Activated CD4-positive, alpha-beta T cell treated with anti-CD3 and anti-CD28 coated beads, Interleukin-2, Interleukin-4, amounts not matched to agents 100 ng/mL and 50 ng/mL, durations not matched to agents 16 hours and 8 hours (primary cell): Measurements from ENCODE around the gene CCR7.

Source experiments
- DNase-seq: peaks from one replicate; pipeline ENCODE4 v3.0.0-alpha.2; 2020; ENCODE audit warnings: low spot score

CCR7 gene

DNA sequence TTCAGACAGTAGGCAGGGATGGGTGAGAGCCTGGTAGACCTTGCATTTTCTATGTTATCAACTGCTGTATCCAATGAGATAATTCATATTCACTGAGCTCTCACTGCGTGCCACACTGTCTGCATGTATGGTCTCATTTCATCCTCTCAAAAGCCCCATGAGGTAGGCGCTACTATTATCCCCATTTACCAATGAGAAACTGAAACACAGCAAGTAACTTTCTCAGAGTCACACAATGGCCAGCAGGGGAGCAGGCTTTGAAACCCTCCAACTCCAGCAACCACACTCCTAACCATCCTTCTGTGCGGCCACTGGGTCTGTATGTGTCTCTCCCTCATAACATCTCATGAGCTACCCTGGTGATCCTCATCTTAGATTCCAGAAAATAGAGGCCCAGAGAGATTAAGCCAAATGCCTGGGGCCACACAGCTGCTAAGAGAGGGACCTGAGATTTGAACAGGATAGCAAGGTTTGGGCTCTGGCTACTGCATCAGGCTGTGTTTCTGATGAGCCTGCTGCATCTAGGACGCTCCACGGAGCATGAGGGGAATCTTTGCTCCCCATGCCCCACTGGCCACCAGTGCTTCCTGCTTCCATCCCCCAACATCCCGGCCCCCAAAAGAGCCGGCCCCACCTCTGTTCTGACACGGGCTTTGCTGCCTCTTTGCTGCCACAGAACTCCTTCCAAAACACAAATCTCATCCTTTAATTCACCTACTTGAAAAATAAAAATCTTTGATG, 3.2 kb downstream of the CCR7 start:
- peak; percentile 88 for DNase-seq

DNA sequence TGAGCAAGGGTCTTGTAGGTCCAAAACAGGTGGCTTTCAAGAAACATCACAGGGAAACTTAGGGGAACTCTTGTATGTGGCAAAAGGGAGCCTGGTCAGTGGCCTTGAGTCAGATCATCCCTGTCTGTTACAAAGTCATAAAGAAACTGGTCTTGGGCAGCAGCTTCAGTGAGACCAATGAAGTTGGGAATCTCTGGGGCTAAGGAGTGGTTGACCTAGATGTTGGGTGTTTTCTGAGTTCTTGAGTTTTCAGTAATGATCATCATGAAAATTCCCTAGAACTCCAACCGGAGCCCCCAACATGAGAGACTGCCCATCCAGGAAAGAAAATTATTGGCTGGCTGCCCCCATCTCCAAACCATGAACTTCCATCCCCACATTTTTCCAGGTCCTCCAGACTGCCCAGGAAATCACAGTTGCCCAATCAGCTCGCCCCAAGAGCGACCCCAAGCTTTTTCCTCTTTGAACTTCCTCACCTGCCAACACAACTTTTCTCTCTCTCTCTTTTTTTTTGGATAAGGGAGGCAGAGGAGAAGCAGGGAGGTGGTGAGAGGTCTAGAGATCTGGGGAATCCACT, 3.9 kb downstream of the CCR7 start:
- peak; percentile 78 for DNase-seq

DNA sequence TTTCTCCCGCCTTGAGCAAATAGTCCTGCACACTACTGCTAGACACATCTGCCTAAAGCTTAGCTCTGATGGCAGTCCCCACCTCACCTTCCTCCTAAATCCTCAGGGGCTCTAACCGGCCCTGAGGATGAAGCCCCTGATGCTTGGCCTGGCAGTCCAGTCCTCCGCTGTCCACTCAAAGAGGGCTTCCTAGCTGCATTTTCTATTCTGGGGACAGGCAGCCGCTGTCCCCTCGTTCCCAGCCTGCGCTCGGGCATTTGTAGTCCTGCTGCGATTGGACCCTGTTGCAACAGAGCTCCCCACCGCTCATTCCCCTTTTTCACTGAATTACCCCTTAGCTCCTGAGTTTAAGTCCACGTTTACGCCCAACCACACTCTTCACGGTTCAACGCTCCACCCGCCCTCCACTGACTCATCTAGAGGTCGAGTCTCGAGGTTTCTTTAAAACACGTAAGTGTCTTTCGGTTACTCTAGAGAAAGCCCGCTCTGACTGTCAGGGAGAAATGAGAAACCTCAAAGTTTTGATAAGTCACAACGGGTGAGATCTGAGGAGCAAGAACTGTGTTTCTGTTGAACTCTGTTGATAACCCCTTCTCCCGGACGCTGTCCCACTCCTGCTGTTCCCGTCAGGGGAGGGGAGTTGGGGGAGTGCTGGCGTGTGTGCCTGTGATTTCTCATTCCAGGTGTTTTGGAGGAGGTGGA, 4.5 kb downstream of the CCR7 start:
- DNase-seq, result peak; percentile 96

DNA sequence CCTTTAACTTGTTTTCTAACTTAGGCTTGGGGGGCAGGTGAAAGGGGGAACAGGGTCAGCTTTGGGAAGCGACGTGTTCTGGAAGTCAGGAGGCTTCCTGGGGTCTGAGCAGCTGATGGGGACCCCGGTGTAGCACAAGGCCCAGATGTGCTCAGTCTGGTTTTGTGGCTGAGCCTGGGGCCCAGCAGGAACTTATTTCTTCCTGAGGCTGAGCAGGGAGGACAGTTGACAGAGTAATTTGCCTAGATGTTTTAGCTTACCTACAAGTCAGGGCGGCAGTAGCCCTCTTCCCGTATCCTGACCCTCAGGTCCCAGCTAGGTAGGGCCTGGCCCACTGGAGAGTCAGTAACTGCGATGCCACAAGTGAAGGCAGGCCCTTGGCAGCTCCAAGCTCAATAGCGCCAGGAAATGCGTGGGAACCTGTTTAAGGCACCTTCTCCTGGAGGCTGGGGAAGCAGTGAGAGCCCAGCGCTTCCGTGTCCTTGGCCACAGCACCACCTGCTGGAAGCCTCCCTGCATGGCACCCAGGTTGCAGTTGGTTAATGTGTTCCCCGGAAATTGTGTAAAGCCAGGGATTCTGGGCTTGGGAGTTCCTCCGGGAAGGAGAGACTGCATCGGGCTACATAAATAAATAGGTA, 5.2 kb downstream of the CCR7 start:
- peak; percentile 85 for DNase-seq

DNA sequence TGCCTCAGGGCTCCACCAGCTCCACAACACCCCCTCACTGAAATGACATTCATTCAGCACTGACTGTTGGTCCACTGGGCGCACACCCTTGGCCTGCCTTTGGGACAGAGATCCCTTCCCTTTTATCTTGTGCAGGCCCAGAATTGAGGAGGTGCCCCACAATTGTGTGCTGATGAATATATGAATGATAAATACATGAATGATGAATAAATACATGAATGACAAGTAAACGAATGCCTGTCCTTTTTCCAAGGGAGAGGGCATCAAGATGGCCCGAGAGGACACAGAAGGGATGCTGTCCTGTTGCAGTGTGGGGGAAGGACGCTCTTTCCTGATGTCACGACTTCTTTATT, 5.7 kb downstream of the CCR7 start:
- no peak for DNase-seq

DNA sequence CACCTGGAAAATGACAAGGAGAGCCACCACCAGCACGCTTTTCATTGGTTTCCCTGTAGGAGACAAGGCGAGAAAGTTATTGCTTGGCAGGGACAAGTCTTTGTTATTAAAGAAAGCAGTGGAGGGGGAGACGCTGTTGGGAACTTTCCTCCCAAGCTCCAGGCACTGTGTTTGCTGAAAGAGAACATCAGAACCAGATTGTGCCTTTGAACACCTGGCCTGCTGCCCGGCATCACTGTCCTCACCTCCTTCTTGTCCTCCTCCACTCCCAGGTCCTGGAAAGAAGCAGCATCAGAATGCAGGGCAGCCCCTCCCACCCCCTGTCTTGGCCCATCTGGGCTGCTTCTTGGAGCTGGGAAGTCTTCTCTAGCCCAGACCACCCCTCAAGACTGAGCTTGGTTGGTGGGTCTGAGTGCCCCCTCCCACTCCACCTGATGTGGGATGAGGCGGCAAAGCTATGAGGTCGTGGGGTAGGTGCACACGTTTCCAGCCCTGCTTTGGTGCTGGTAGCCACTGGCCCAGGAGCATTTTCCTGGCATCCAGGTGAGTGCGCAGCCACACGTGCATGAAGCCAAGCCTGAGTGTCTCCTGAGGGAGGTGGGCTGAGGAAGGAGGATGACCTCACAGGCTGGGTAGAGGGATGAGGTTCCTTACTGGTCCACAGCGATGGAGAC, 6.2 kb downstream of the CCR7 start:
- DNase-seq, result no peak

DNA sequence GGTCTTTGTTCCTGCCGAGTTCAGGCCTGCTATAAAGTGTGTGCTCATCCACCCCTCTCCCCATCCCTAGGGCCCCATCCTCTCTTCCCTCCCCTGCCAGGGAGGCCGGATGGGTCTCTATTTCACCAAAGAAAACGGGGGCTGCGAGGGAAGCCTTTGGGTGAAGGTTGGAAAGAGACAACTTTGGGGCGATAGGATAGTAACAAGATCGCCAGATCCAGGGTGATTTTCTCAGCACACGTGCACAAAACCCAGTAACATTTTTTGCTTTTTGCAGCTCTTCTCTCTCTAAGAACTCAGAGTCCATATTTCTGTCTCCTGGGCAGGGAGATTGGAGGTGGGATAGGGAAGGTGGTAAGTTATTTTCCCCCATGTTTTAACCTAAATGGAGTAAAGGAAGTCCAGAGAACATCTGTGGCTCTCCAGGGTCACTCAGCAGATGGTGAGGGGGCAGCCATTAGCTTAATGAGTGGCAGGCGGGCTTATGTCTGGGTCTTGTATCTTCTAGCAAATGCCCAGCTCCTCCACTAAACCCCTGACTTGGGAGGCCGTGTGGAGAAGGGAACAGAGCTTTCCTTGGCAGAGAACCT, 6.9 kb downstream of the CCR7 start:
- DNase-seq, result no peak

DNA sequence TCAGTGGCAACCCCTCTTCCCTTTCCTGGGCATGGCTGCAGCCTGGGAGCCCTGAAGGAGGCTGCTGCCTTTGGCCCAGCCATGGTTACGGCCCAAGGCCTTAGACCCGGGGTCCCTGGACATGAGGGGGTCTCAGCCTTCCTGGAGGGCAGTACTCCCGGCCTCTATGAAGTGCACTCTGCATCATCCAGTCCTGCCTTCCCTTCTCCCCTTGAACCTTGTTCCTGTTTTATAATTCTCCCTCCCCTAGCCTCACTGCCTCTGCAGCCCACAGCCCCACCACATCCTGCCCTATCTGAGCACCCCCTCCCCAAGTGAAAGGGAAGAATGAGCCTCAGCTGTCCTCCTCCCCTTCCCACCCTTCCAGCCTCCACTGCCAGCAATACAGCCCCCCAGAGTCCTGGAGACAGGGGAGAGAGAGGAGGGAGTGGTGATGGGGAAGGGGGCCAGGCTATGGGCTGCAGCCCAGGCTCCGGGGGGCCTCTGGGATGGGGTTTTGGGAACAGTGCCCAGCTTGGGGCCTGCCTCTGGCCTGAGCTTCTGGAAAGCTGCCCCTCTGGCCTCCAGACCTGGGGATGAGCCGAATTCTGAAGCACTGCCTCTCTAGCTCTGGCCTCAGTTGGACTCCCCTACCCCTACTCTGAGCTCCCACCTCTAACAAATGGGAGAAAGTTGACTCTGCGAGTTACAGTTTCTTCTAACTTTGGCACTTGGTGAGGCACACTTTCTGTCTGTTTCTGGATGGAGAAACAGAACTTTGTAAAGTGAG, 7.6 kb downstream of the CCR7 start:
- no peak for DNase-seq

DNA sequence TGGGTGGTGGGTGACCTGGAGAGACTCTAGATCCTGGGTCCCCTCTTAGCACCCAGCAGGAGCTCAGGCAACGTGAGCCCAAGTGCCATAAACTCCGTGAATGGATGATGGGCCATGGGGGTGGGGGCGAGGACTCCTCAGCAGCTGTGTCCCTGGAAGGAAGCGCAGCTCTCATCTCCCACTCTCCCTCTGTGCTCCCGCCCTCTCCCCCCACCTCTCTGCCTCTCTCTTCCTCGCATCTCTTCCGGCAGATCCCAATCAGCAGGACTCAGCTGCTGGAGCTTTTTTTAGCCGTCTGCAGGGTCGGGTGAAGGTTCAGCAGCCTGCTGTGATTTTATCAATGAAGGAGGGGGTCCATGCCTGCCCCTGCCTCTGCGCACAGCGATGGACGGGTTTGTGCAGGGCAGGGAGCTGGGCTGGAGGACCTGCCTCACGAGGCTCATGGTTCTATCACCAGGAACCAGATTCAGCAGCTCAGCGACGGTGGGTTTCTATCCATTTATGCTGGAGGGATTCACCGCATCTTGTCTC, 8.3 kb downstream of the CCR7 start:
- DNase-seq, result no peak

DNA sequence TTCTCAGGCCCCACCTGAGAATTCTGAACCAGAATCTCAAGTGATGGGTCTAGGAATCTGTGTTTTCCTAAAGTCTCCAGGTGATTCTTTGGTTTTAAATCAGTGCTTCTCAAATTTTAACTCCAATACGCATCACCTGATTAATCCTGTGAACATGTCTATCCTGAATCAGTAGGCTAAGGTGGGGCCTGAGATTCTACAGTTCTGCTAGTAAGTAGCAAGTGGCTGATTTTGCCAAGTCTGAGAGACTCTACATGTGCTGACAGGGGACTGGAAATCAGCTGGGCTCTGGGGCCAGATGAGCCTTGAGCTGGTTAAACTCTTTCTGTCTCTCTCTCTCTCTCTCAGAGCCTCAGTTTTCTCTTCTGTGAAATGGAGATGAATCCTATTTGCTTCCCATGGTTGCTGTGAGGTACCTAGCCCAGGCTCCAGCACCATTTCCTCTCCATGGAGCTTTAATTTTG, 9.0 kb downstream of the CCR7 start:
- no peak for DNase-seq

DNA sequence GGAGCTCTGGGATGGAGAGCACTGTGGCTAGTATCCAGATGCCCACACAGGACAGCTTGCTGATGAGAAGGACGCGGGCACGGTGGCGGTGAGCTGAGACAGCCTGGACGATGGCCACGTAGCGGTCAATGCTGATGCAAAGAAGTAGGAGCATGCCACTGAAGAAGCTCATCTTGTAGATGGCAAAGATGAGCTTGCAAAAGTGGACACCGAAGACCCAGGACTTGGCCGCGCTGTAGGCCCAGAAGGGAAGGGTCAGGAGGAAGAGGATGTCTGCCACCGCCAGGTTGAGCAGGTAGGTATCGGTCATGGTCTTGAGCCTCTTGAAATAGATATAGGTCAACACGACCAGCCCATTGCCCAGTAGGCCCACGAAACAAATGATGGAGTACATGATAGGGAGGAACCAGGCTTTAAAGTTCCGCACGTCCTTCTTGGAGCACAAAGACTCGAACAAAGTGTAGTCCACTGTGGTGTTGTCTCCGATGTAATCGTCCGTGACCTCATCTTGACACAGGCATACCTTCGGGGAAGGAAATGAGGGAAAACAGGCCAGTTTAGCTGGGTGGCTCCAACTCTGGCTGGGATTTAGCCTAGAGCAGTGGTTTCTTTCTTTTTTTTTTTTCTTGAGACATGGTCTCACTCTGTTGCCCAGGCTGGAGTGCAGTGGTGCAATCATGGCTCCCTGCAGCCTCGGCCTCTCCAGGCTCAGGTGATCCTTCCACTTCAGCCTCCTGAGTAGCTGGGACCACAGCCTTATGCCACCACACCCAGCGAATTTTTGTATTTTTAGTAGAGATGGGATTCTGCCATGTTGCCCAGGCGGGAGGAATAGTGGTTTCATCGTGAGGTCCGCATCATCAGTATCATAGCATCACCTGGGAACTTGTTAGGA, 9.7 kb downstream of the CCR7 start:
- no peak for DNase-seq

DNA sequence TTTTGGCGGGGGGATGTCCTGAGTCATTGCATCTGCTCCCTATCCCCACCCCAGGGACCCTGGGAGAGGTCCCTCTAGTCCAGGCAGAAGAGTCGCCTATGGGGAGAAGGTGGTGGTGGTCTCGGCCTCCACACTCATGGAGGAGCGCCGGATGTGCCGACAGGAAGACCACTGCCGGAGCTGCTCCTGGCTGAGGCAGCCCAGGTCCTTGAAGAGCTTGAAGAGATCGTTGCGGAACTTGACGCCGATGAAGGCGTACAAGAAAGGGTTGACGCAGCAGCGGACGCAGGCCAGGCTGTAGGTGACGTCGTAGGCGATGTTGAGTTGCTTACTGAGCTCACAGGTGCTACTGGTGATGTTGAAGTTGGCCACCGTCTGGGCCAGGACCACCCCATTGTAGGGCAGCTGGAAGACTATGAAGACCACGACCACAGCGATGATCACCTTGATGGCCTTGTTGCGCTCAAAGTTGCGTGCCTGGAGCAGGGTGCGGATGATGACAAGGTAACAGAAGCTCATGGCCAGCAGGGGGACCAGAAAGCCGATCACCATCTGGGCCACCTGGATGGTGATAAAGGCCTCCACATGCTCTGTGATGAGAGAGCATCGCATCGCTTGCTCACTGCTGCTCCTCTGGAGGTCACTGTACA, 10.5 kb downstream of the CCR7 start:
- DNase-seq, result no peak

DNA sequence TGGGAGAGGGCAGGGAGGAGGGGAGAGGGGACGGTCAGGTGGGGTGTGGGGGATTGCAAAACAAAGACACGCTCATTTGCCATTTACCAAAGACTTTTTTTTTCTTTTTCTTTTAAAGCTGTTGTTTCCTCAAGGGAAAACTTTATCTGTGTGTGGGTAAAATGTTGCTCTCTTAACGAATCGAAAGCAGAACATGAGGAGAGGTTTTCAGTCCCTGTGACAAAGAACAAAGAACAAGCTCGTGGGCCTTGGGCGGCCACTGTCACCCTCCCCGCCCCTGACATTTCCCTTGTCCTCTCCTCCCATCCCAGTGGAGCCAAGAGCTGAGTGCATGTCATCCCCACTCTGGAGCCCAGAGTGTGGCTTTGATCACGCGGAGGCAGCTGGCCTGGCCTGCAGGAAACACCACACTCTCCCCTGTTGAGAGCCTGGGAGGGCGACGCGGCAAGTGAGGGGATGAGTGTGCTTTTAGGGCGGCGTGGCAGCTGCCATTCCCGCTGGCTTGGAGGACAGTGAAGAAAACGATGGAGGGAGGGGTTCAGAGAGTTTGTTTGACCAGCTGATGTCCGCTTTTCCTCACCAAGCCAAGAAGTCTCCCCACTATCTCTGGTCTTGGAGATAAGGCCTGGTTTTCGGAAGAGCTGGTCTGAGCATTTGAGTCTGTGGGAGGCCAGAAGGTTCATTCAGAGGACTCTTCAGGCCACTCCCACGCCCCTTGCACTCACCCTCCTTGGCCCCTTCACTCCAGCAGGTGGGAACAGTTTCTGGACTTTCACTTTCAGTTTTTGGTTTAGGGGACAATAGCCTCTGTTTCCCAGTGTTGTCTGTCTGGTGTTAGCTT, 11.4 kb downstream of the CCR7 start:
- DNase-seq, result no peak

DNA sequence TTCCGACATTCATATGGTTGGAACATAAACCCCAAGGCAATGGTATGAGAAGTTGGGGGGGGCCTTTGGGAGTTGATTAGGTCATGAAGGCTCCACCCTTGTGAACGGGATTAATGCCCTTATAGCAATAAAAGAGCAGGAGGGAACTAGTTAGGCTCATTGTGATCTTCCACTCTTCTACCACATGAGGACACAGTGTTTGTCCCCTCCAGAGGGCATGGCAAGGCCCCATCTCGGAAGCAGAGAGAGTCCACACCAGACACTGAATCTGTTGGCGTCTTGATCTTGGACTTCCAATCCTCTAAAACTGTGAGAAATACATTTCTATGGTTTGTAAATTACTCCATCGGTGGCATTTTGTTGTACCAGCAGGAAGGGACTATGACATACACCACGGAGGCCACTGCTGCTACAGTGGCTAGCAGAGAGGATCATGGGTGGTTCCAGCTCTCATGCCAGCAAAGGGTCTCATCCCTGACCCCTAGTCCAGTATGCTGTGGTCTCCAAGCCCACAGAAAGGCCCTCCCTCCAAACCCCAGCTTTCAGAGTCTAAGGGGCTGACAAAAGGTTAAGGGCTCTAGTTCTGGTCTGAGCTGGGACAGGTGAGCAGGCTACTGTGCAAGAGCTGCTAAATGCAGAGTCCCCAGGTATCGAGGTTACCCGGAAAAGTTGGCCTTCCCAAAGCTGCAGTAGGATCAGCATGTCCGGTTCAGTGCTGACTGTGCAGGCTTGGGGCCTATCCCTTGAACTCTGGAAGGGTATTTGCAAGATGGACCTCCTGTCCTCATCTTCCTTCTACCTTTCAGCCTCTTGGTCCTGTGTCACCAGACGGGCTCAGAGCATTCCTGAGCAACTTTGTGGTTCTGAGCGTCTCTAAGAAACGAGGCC, 12.2 kb downstream of the CCR7 start:
- no peak for DNase-seq

DNA sequence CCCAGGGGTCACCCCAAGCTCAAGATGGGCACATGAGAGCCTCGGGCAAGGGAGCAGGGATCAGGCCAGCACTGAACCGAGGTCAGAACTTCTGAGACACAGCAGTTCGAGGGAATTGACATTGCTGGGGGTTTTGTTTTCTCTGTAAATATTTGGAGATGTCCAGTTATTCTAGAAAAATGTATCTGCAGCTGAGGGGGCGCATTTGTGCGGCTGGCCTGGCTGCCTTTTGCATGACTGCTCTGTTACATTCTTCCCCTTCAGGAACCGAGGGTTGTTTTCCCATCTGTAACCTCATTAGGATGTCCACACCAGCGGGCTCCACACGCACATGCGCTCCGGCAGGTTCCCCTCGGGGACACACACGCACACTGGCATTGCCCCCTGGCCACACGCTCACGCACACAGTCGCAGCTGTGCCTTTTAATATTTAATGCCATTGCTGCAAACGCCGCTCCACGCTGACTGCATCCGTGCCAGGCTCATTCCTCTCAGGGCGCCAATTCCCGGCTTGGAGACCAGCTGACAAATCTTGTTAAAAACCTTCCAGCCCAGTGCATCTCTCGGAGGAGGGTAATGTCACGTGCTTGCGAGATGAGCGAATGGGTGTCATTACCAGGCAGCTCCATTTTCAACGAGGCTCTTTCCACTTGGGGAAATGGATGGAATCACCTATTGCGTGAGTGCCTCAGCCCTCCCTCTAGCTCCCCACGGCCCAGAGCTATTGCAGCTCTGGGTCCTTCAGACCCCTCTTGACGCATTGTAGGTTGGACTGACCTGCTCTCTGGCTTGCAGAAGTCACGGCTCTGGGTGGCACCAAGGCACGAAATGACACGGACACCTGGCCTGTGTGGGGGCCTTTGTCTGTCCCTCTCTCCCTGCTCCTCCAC, 13.1 kb downstream of the CCR7 start:
- DNase-seq, result no peak
